Stimulated activated naive CD4-positive, alpha-beta T cell (primary cell): ENCODE results near the gene MIOS.
"Not testable (repeated sequence)": the region's sequence is repeated elsewhere in the genome, so short reads cannot be mapped to it uniquely, and the experiment has no call there.

Source experiments
- DNase-seq, 6 experiments: peaks; one replicate each; lab custom pipeline; 2025; lab: John Stamatoyannopoulos, UW

MIOS gene

GRCh38 chr7:7554649-7555575 is 11.8 kb upstream of the MIOS start:
- DNase-seq, result no peak

GRCh38 chr7:7556852-7557251 is 9.8 kb upstream of the MIOS start:
- DNase-seq, result no peak

DNA sequence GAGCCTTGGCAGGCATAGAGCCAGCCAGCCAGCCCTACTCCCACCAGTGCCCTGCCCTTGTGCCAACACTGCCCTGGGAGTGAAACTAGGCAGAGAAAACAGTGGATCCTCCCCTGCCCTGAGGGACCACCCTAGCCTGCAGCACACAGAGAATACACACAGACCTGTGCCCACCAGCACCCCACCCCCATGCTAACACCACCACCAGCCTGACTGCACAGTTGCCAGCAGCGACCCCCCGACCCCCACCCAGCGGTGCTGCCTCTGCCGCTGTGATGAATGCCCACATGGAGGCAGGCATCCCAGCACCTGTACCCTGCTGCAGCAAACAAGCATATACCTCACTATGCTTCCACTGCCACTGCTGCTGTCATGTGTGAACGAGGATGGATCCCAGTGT is 9.4 kb upstream of the MIOS start:
- no peak for DNase-seq

- not testable (repeated sequence) for DNase-seq
Measured at GRCh38 chr7:7561591-7561990, 5.1 kb upstream of the MIOS start.

DNA sequence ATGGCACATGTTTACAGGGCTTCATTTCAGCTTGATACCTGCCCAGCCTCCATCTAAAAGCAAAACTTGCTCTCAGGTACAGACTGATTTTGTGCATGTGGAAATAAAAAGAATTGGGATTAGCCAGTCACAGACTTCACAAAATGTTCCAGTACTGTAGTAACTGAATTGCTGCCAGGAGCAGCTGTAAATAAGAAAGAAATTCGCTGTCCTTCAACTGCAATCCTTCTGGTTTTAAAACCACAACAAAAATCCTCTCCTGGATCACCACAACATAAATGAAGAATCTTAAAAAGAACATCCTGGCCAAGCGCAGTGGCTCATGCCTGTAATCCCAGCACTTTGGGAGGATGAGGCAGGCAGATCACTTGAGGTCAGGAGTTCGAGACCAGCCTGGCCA is 3.9 kb upstream of the MIOS start:
- DNase-seq, result no peak

GRCh38 chr7:7563269-7563668 is 3.4 kb upstream of the MIOS start:
- no peak for DNase-seq

GRCh38 chr7:7563813-7564212 is 2.9 kb upstream of the MIOS start:
- no peak for DNase-seq

DNA sequence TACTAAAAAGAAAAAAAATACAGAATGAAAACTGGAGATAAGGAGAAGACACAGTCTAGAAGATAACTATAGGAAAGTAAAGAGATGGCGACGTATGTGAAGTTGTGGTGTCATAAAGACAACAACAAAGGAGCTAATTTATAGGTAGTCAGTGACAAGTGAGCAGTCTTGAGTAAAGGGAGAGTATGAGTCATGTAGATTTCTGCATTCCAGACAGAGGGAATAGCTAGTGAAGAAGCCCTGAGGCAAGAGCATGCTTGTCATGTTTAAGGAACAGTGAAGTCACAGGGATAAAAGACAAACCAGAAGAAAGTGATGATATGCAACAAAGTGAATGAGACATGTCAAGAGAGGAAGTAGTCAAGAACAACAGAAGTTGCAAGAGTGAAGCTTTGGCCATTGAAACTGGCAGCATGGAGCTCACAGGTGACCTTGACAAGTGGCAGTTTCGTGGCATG is 2.3 kb upstream of the MIOS start:
- no peak for DNase-seq

GRCh38 chr7:7565018-7565680 is 1.5 kb upstream of the MIOS start:
- no peak for DNase-seq

DNA sequence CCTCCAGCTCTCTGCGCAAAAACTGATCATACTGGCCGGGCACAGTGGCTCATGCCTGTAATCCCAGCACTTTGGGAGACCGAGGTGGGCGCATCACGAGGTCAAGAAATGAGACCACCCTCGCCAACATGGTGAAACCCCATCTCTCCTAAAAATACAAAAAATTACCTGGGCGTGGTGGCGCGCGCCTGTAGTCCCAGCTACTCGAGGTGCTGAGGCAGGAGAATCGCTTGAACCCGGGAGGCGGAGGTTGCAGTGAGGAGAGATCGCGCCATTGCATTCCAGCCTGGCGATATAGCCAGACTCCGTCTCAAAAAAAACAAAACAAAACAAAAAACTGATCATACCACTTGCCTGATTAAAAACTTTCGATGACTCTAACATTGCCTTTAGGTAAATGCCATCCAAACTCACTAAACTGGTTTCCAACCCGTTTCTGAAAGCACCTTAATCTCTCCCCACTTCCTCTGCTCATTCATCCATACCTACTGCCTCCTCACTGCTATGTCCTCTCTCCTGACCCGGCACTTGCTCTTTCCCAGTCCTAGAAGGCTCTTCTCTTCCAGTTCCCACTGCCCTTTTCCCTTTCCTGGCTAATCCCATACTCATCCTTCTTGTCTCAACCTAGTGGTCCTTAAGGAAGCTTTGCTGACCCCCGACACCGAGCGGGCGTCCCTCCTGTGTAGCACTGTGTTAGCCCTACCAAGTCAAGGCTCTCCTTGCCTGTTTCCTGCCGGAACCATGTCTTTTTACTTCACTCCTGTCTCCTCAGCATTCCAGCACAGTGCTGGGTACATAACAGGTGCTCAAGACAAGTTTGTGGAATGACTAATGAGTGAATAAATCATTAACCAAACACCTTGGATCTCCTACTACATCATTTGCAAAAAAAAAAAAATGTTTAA is 686 bp upstream of the MIOS start:
- peak in 2 of 6 experiments; percentile 44 to 49 for DNase-seq

DNA sequence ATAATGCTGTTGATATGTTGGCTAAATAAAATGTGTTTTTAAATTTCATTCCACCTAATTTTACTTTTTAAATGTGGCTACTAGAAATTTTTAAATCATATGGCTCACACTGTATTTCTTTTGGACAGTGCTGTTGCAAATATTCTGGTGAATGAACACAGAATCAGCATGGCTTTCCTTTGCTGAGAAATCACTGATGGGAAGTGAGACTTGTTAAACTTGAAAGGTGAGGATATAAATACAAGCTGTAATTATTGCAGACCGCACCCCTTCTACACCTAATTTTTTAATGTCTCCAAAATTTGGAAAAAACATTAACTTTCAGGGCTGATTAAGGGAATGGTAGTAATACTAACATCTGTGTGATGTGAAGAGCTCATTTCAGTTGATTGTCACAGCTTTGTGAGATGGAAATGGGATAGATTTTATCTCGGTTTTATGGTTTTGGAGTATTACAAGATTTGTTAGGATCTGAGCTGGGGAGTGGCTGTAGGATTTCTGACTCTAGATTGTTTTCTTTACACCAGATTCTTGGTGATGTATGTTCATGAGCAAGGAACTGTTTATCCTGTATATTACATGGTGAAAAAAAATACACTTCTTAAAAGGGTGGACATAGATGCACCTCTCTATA is 1.3 kb downstream of the MIOS start:
- no peak for DNase-seq

DNA sequence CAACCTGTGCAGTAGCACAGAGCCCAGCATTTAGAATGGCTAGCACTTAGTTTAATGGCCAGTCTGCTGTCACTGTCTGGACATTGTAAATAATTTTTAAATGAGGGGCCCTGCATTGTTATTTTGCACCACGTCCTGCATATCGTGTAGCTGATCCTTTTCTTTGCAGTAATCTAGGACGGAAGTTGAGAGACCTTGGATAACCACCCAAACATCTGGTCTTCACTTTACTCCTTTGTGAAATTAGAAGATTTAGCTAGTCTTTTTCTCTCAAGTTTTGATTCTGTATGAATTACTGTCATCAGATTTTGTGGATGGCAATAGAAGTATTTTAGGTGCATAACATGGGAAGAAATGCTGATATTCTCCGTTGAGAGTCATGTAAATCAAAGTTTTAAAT is 1.9 kb downstream of the MIOS start:
- DNase-seq, result no peak

DNA sequence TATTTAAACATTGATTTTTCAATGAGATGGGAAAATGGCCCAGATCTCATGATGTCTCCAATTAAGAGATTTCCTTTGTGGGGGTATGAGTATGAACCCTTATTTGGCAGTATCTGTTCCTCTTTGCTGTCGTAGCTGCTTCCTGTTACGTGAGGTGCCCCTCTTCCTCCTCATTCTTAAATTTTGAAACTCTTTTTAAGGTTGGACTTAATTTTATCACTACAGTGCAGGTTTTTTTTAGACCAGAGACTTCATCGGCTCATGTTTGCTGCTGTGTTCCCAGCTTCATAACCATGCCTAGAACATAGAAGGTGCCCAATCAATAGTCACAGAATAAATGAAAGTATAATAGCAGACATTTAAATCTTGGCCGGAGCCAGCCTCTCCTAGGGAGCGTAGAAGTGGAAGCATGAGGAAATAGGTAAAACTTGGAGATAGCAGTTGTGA is 2.4 kb downstream of the MIOS start:
- peak in 3 of 6 experiments; percentile 36 to 45 (median 43) for DNase-seq

DNA sequence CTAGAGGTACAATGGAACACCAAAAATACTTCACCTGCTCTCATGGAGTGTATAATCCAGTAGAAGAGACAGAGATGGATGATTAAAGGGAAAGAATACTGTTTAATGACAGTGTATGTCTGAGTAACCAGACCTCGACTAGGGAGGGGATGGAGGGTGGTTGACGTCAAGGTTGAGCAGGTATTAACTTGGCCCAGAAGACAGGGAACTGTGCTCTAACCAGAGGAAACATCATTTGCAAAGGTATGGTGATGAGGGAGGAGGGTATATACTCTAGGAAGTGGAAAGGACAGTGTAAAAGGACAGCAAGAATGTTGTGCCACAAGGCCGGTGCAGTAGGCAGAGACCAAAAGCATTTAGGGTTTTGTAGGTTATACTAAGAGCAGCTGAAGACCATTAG is 2.9 kb downstream of the MIOS start:
- DNase-seq, result no peak

GRCh38 chr7:7570584-7570983 is 3.9 kb downstream of the MIOS start:
- peak in 1 of 6 experiments; percentile 4 for DNase-seq

- DNase-seq, result no peak
Measured at GRCh38 chr7:7573701-7574100, 7.0 kb downstream of the MIOS start.

- no peak for DNase-seq
Measured at GRCh38 chr7:7576344-7576743, 9.7 kb downstream of the MIOS start.

DNA sequence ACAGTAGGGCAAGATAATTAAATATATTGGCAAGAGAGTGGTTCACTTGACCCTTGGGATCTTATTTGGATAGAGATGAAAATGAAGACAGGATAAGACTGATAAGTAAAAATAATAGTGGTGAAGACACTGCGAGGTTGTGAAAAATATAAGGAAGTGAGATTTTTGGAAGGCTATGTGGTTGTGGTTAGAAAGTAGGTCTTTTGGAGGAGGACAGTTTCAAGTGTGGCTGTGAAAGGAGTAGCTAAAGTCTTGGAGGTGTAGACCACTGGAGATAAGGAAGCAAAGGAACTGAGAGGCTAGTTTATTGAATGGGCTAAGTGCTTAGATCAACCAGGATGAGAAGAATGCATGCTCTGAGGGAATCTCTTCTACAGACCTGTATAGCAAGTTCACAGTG is 11.2 kb downstream of the MIOS start:
- DNase-seq, result no peak

- DNase-seq, result no peak
Measured at GRCh38 chr7:7579638-7580037, 13.0 kb downstream of the MIOS start.

DNA sequence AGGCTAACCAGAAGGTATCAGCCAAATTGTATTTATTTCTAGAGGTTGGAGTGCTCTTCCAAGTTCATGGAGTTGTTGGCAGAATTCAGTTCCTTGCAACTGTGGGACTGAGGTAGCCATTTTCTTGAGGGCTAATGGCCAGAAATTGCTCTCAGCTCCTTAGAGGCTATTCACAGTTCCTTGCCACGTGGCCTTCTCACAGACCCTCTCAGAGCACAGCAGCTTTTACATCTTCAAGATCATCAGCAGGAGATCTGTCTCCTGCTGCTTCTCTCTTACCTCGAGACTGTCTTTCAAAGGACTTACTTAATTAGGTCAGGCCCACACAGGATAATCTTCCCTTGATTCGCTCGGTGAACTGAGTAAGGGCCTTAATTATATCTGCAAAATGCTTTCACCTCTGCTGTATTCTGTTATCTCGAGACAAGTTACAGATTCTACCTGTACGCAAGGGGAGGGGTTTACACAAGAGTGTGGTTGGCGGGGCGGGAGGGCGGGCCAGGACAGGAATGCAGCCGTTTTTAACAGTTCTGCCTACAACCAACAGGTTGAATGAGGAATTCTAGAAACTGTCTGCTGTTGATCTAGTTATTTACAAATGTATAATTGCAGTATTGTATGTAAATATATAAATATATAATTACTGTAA is 15.0 kb downstream of the MIOS start:
- DNase-seq, result no peak

GRCh38 chr7:7582596-7582995 is 15.9 kb downstream of the MIOS start:
- no peak for DNase-seq
